ENCODE data around the gene ST6GAL2.

ST6GAL2 gene

DNA sequence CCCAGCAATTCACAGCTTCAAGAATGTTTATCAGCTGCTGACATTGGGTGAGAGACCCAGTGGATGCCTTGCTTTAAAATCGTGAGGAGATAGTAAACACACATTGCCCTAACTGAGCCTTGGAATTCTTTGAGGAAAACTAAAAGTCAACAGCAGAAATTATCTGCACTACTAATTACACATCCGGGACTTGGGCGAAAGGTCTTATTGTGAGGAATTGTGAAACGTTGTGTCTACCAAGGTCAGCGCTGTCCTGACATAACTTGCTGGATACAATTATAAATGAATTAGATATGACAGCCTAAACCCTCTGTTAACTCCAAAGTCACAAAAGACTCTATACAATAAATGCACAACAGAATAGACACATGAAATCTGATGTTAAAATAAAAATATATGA is 121.4 kb downstream of the ST6GAL2 start:
- Histone ChIP-seq H3K4me1 (peaks cover 0 to 12% (median 3%) of the 10 kb centered on the region in 4 donors), H3K27me3 (no peaks in the 10 kb centered on the region), H3K4me3 (no peak overlapping the region), H3K36me3 (no peaks in the 10 kb centered on the region), H3K27ac (no peak overlapping the region), H3K9me3 (no peaks in the 10 kb centered on the region)
- no peak for DNase-seq
- intact Hi-C loops (cut with DNase I; ENCODE audit: low total_unique reads): no loop called here
- no peak for TF ChIP-seq CTCF (IDR thresholded peaks at IDR 0.05)

DNA sequence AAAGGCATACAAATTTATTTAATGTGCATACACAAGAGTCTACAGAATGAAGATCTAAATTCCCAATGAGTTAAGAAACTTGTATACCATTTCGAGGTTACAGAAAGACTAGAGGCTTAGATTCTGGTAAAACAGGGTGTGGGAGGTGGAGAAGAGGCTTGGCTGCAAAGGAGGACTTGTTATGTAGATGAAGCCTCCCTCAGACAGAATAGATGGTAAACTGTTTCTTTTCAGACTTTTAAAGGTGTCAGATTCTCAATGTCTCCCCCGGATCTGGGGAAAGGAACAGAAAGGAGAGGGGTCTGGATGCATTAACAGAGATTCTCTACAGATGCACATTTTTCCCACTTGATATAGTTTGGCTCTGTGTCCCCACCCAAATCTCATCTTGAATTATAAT is 126.0 kb downstream of the ST6GAL2 start:
- TF ChIP-seq CTCF (IDR thresholded peaks at IDR 0.05): no peak
- Histone ChIP-seq H3K4me3 (no peak overlapping the region), H3K36me3 (no peaks in the 10 kb centered on the region), H3K27me3 (no peaks in the 10 kb centered on the region), H3K27ac (no peak overlapping the region), H3K9me3 (no peaks in the 10 kb centered on the region), H3K4me1 (peaks cover 0 to 18% (median under 1%) of the 10 kb centered on the region in 4 donors)
- intact Hi-C loops (cut with DNase I; ENCODE audit: low total_unique reads): no loop called here
- no peak for DNase-seq

DNA sequence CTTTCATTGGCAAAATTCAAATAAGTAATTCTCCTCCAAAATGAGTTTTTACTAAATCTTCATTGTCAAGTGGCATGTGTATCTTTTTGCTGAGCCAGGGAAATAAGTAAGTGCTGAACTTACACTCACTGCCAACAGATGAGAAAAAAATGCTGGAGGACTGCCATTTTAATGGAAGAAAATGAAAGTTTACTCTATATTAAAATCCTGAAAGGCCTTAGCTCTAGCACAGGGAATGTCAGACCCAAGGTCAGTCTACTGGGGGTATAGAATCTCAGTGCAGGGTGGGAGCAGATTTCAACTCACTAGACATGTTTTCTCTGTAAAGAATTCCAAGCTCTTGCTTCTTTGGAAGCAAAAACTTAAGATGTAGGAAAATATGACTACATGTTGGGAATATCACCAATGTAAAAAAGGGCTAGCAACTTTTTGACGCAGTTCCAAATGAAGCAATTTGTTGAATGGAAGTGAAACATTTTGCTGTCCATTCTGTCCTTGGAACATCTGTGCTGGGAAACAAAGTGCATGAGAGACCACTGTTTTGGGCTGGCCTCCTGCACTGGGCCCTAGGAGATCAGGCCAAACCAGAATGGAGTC is 127.0 kb downstream of the ST6GAL2 start:
- Histone ChIP-seq H3K36me3 (no peaks in the 10 kb centered on the region), H3K4me1 (peaks cover 0 to 12% (median 0%) of the 10 kb centered on the region in 4 donors), H3K9me3 (no peaks in the 10 kb centered on the region), H3K4me3 (no peak overlapping the region), H3K27me3 (no peaks in the 10 kb centered on the region), H3K27ac (peak overlapping the region in 1 of 2 donors; percentile 16)
- intact Hi-C loops (cut with DNase I; ENCODE audit: low total_unique reads): no loop called here
- DNase-seq: no peak
- no peak for TF ChIP-seq CTCF (IDR thresholded peaks at IDR 0.05)

Data from tibial artery (tissue), 4 donors.